Heart right ventricle (tissue), 16 donors: ENCODE data around the gene RPL27. TPM values are rescaled to one million over a fixed set of nuclear protein-coding genes. Genes with fewer than 3 reads are reported as not detected.

Experiments used
- ATAC-seq, 8 donors: fragments of 200-7000 bp; cut with Tn5 transposase; one replicate each; pipeline ENCODE4 v1.9.1; 2020; ENCODE audit warnings: mild to moderate bottlenecking in 8 of 8, moderate library complexity in 8 of 8, moderate number of reproducible peaks in 1 of 8
- DNase-seq, 2 donors: peaks; one replicate each; pipeline ENCODE4 v3.0.0-alpha.2; 2020
- H3K27ac ChIP-seq, 10 donors: fragments of 200-600 bp; sonication (generic) in 2 of 10; one replicate each; pipeline versions ENCODE4 v1.5.0 to v1.8.0; 2020 to 2022; ENCODE audit warnings: mild to moderate bottlenecking in 3 of 10
- H3K27me3 ChIP-seq, 7 donors: fragments of 200-600 bp; one replicate each; pipeline ENCODE4 v1.8.0; 2021 to 2022; ENCODE audit warnings: mild to moderate bottlenecking in 2 of 7
- H3K36me3 ChIP-seq, 9 donors: fragments of 200-600 bp; sonication (generic) in 1 of 9; one replicate each; pipeline versions ENCODE4 v1.5.0 to v1.8.0; 2020 to 2022; ENCODE audit warnings: mild to moderate bottlenecking in 2 of 9
- H3K4me1 ChIP-seq, 9 donors: fragments of 200-600 bp; sonication (generic) in 1 of 9; one replicate each; pipeline versions ENCODE4 v1.5.0 to v1.8.0; 2020 to 2022; ENCODE audit warnings: mild to moderate bottlenecking in 4 of 9
- H3K4me3 ChIP-seq, 10 donors: fragments of 200-600 bp; sonication (generic) in 2 of 10; one replicate each; pipeline versions ENCODE4 v1.5.0 to v1.8.0; 2020 to 2022; ENCODE audit warnings: mild to moderate bottlenecking in 7 of 10, moderate library complexity in 2 of 10
- H3K9me3 ChIP-seq, 11 donors: fragments of 200-600 bp in 10 of 11; sonication (generic) in 2 of 11; one replicate each; pipeline versions ENCODE4 v1.5.0 to v1.8.0; 2013 to 2022; ENCODE audit warnings: mild to moderate bottlenecking in 2 of 11, control low read depth in 1 of 11, moderate library complexity in 1 of 11
- CTCF ChIP-seq, 9 donors: fragments of 200-600 bp; sonication (generic) in 2 of 9; IDR thresholded peaks; one replicate each; pipeline versions ENCODE4 v1.5.0 to v1.8.0; 2021 to 2022; ENCODE audit warnings: antibody characterized with exemption in 9 of 9, mild to moderate bottlenecking in 5 of 9, moderate library complexity in 1 of 9
- WGBS, 2 donors: extraction: QIAGEN DNeasy Blood & Tissue Kit; methylation state at CpG; one replicate each; pipeline ENCODE4 v1.1.7; 2013; ENCODE audit warnings: inconsistent platforms in 1 of 2; 5-methylcytosine and 5-hydroxymethylcytosine counted together
- intact Hi-C, 10 donors: fragments of 100-400 bp; cut with DNase I; formaldehyde crosslinking; loops; one replicate each; pipeline versions ENCODE4 v1.11.1 to v1.14.2; 2022
- polyA plus RNA-seq, 2 donors: library from polyadenylated mRNA; stranded (reverse); fragments of 200-250 nt; gene quantifications; one replicate each; pipeline ENCODE4 v1.2.3, GENCODE V29; 2013
- total RNA-seq, 10 donors: library from RNA; stranded (reverse); fragmentation: NEBNext Ultra II Directional in 3 of 10; extraction: Animal tissue kit (Norgen Biotek cat#: 25700) in 3 of 10; gene quantifications; one replicate each; pipeline versions ENCODE4 v1.2.1 to v1.2.4, GENCODE V29; 2021 to 2023
- donor health status: Arrhythmogenic right ventricular cardiomyopathy.
- donor health status: ischemic (EF 13 %, LVEDD 7.1; RV severe dilation, severe dysfunction).
- donor health status: healthy with polysubstance abuse.
- donor health status: DM: no; HTN: yes; CAD: no.
- donor health status: DM: no; HTN: no; CAD: no.
- donor health status: ischemic (EF 25% LVEDD 6.9; RV normal size, moderate dysfunction).
- donor health status: ischemic (EF 25% LVEDD 5.7; RV mildly dilated, moderate dysfunction).
- donor health status: healthy.
- donor health status: DM: yes; HTN: yes; CAD: no.
- donor health status: Ischemic cardiomyopathy.
- donor health status: ischemic (EF 35%, LVEDD 5.7; RV mildly dilated, moderate dysfunction).
- donor health status: nonischemic (EF 11% LVEDD 7.7; RV severe dilation, severe dysfunction).
- donor health status: DM: yes; HTN: yes; CAD: no.
- donor health status: PGD.
- donor health status: ischemic (EF 29% LVEDD 5.4; RV normal size, mild dysfunction).
- donor health status: nonischemic (EF 23%, LVEDD 6.1; RV moderate dilation, normal function).

RPL27 gene
- total and polyA plus RNA-seq, 12 donors, result 388 to 2,790 (median 583) TPM

GRCh38 chr17:43013296-43013695 is 15.1 kb downstream of the RPL27 start:
- H3K4me1 ChIP-seq, result peaks cover 22 to 91% (median 72%) of the 10 kb centered on the region in 9 donors
- DNase-seq, result no peak
- H3K9me3 ChIP-seq, result no peaks in the 10 kb centered on the region
- peak in 1 of 8 donors; percentile 12 for ATAC-seq
- peak overlapping the region in 6 of 10 donors; percentile 5 to 82 (median 60) for H3K27ac ChIP-seq
- H3K27me3 ChIP-seq, result no peaks in the 10 kb centered on the region
- no peak overlapping the region for H3K4me3 ChIP-seq
- intact Hi-C loops, result no loop called here
- TF ChIP-seq CTCF (IDR thresholded peaks at IDR 0.05), result no peak
- WGBS, 2 donors, result 80 to 85% methylated on average over 8 of the region's 8 CpGs
- H3K36me3 ChIP-seq, result peaks cover 0 to 78% (median 4%) of the 10 kb centered on the region in 9 donors

- peaks cover 0 to 79% (median 4%) of the 10 kb centered on the region in 9 donors for H3K36me3 ChIP-seq
- H3K4me1 ChIP-seq, result peaks cover 22 to 91% (median 72%) of the 10 kb centered on the region in 9 donors
- ATAC-seq (peak in 4 of 8 donors; percentile 10 to 43 (median 18)), DNase-seq (peak in 1 of 2 donors; percentile 32)
- intact Hi-C loops, result no loop called here
- no peak for TF ChIP-seq CTCF (IDR thresholded peaks at IDR 0.05)
- peak overlapping the region in 9 of 10 donors; percentile 41 to 85 (median 79) for H3K27ac ChIP-seq
- no peaks in the 10 kb centered on the region for H3K27me3 ChIP-seq
- WGBS, 2 donors, result 50 to 54% methylated on average over 12 of the region's 12 CpGs
- H3K4me3 ChIP-seq, result no peak overlapping the region
- H3K9me3 ChIP-seq, result no peaks in the 10 kb centered on the region
These were observed 15.9 kb downstream of the RPL27 start for GRCh38 chr17:43014020-43014648.

- intact Hi-C loops, result no loop called here
- Histone ChIP-seq H3K4me1 (peaks cover 22 to 92% (median 80%) of the 10 kb centered on the region in 9 donors), H3K36me3 (peaks cover 0 to 79% (median 4%) of the 10 kb centered on the region in 9 donors), H3K9me3 (no peaks in the 10 kb centered on the region), H3K27me3 (no peaks in the 10 kb centered on the region), H3K27ac (peak overlapping the region; percentile 21 to 85 (median 77)), H3K4me3 (no peak overlapping the region)
- no peak for TF ChIP-seq CTCF (IDR thresholded peaks at IDR 0.05)
- ATAC-seq (peak in 7 of 8 donors; percentile 4 to 38 (median 34)), DNase-seq (no peak)
- WGBS, 2 donors, result 63 to 73% methylated on average over 8 of the region's 8 CpGs
These were observed 16.7 kb downstream of the RPL27 start for GRCh38 chr17:43014649-43015542.

GRCh38 chr17:43015579-43015978 is 17.4 kb downstream of the RPL27 start:
- no peak overlapping the region for H3K4me3 ChIP-seq

More at GRCh38 chr17:43015579-43015978, 17.4 kb downstream of the RPL27 start:
- H3K36me3 ChIP-seq, result peaks cover 0 to 77% (median 4%) of the 10 kb centered on the region in 9 donors
- H3K9me3 ChIP-seq, result no peaks in the 10 kb centered on the region
- H3K4me1 ChIP-seq, result peaks cover 24 to 92% (median 80%) of the 10 kb centered on the region in 9 donors
- 46 to 50% methylated on average over 9 of the region's 9 CpGs for WGBS, 2 donors
- ATAC-seq (peak; percentile 53 to 81 (median 71)), DNase-seq (peak; percentile 74 to 83)
- peak overlapping the region; percentile 34 to 85 (median 77) for H3K27ac ChIP-seq
- no peak for TF ChIP-seq CTCF (IDR thresholded peaks at IDR 0.05)
- intact Hi-C loops, result no loop called here
- no peaks in the 10 kb centered on the region for H3K27me3 ChIP-seq
